ENCODE data around the gene SMCR8. TPM values are rescaled to one million over a fixed set of nuclear protein-coding genes. Genes with fewer than 3 reads are reported as not detected.
A peak's percentile ranks its signal among the peaks of the same experiment; 100 is the strongest.
"Not testable (repeated sequence)": the region's sequence is repeated elsewhere in the genome, so short reads cannot be mapped to it uniquely, and the experiment has no call there.

The SMCR8 gene
- polyA plus RNA-seq, 10 donors = 7.3 to 9.6 (median 8.5) TPM

- DNase-seq = no peak
Observed at GRCh38 chr17:18344021-18344420, 28.9 kb downstream of the SMCR8 start.

GRCh38 chr17:18353541-18353940 is 38.4 kb downstream of the SMCR8 start:
- no peak for DNase-seq

- peak in 2 of 3 donors; percentile 21 to 45 for DNase-seq
Observed at GRCh38 chr17:18356624-18357023, 41.5 kb downstream of the SMCR8 start.

GRCh38 chr17:18360518-18360917 is 45.4 kb downstream of the SMCR8 start:
- no peak for DNase-seq

GRCh38 chr17:18361837-18362697 is 47.0 kb downstream of the SMCR8 start:
- peak in 1 of 3 donors; percentile 48 for DNase-seq

- peak; percentile 25 to 65 (median 40) for DNase-seq
Observed at GRCh38 chr17:18362698-18363100, 47.6 kb downstream of the SMCR8 start.

GRCh38 chr17:18363101-18364049 is 48.3 kb downstream of the SMCR8 start, which contains the start of gene SHMT1:
TSS of gene SHMT1 (minus strand) at chr17:18363550. CDS start at chr17:18355981, 7,569 bp downstream.
- peak; percentile 90 to 97 (median 93) for DNase-seq

GRCh38 chr17:18364166-18364565 is 49.1 kb downstream of the SMCR8 start:
- DNase-seq = no peak

GRCh38 chr17:18368946-18369345 is 53.9 kb downstream of the SMCR8 start:
- no peak for DNase-seq

GRCh38 chr17:18370761-18371160 is 55.7 kb downstream of the SMCR8 start:
- no peak for DNase-seq

- DNase-seq = no peak
Observed at GRCh38 chr17:18371455-18371854, 56.4 kb downstream of the SMCR8 start.

- DNase-seq = not testable (repeated sequence)
Observed at GRCh38 chr17:18373181-18373580, 58.1 kb downstream of the SMCR8 start.

GRCh38 chr17:18374216-18374615 is 59.1 kb downstream of the SMCR8 start:
- no peak for DNase-seq

Other genes with a start within 250 kb of the SMCR8 start
- gene DRG2, start 227.3 kb upstream of the SMCR8 start, polyA plus RNA-seq (ENCODE audit: insufficient read length in 10 of 10) = 10 to 100 TPM; 22.4 to 27.3 (median 23.9) TPM
- gene MYO15A, start 206.5 kb upstream of the SMCR8 start, polyA plus RNA-seq (ENCODE audit: insufficient read length in 10 of 10) = 1 to 10 TPM in 5 of 10 donors, under 1 TPM in 5; 0.72 to 2.0 (median 1.1) TPM
- gene ALKBH5, start 131.5 kb upstream of the SMCR8 start, polyA plus RNA-seq (ENCODE audit: insufficient read length in 10 of 10) = 10 to 100 TPM; 59.0 to 76.1 (median 67.5) TPM
- gene LLGL1, start 89.7 kb upstream of the SMCR8 start, polyA plus RNA-seq (ENCODE audit: insufficient read length in 10 of 10) = 10 to 100 TPM; 17.0 to 32.1 (median 23.0) TPM
- gene FLII, start 56.6 kb upstream of the SMCR8 start, polyA plus RNA-seq (ENCODE audit: insufficient read length in 10 of 10) = 100 to 1,000 TPM; 139 to 177 (median 156) TPM
- gene MIEF2, start 54.6 kb upstream of the SMCR8 start, polyA plus RNA-seq (ENCODE audit: insufficient read length in 10 of 10) = 10 to 100 TPM in 6 of 10 donors, 1 to 10 TPM in 4; 8.7 to 13.8 (median 10.3) TPM
- 10 to 100 TPM; 20.5 to 37.2 (median 28.5) TPM for gene TOP3A, start 299 bp upstream of the SMCR8 start, polyA plus RNA-seq (ENCODE audit: insufficient read length in 10 of 10)
- gene SHMT1, start 48.3 kb downstream of the SMCR8 start, polyA plus RNA-seq (ENCODE audit: insufficient read length in 10 of 10) = 10 to 100 TPM in 6 of 10 donors, 1 to 10 TPM in 4; 6.6 to 14.2 (median 10.3) TPM
- under 1 TPM in 1 of 10 donors, not detected in 9; 0.24 TPM for gene EVPLL, start 62.5 kb downstream of the SMCR8 start, polyA plus RNA-seq (ENCODE audit: insufficient read length in 10 of 10)
- gene LGALS9C, start 161.5 kb downstream of the SMCR8 start, polyA plus RNA-seq (ENCODE audit: insufficient read length in 10 of 10) = under 1 TPM in 2 of 10 donors, not detected in 8; 0.21 to 0.25 TPM